ENCODE data around the gene ENTPD2. TPM values are rescaled to one million over a fixed set of nuclear protein-coding genes. Genes with fewer than 3 reads are reported as not detected.

The ENTPD2 gene
- total and polyA plus RNA-seq, 10 of the 15 experiments (the other 5 are each of a cell fraction or from before 2014, with no cell fraction given) = 0.15 to 1.8 (median 0.65) TPM; not detected in 2

- TF ChIP-seq ZNF384 (IDR thresholded peaks at IDR 0.05; ENCODE audit: borderline replicate concordance, low read depth, low read length) (no peak), ZNF217 (IDR thresholded peaks at IDR 0.05) (no peak), DPF2 (IDR thresholded peaks at IDR 0.05) (no peak), NBN (IDR thresholded peaks at IDR 0.05) (no peak), BMI1 (IDR thresholded peaks at IDR 0.05; ENCODE audit: borderline replicate concordance) (no peak), EGR1 (IDR thresholded peaks at IDR 0.05; ENCODE audit: borderline replicate concordance in 1 of 2, low read depth in 2 of 2, low read length in 2 of 2) (no peak), IRF4 (IDR thresholded peaks at IDR 0.05; ENCODE audit: low read depth, low read length) (no peak)
- H3K27ac ChIP-seq (ENCODE audit: control insufficient read depth, insufficient read depth) = no peak overlapping the region
- peaks cover 24% of the 10 kb centered on the region for H3K4me1 ChIP-seq (ENCODE audit: control insufficient read depth, insufficient read depth, low read length)
- H3K79me2 ChIP-seq (ENCODE audit: control insufficient read depth, insufficient read depth, low read length) = peaks cover 7% of the 10 kb centered on the region
- no peaks in the 10 kb centered on the region for H3K27me3 ChIP-seq (replicated peaks in 1 of 2; ENCODE audit: control insufficient read depth in 2 of 2, insufficient read depth in 2 of 2, low read length in 1 of 2)
- H3K9me3 ChIP-seq (replicated peaks; ENCODE audit: control insufficient read depth, insufficient read depth, low read length) = no peaks in the 10 kb centered on the region
- CTCF ChIA-PET = interaction anchor here (0.6 to 7.9 kb wide), 17 partner anchors 9 to 324 kb away, joined by 3 to 81 read pairs (median 5); partner anchors contain the start of genes AJM1, MAN1B1 and NPDC1
- no peak overlapping the region for H2AFZ ChIP-seq (ENCODE audit: control insufficient read depth, low read depth, low read length)
- POLR2A ChIA-PET = interaction anchor here (1.3 to 2.5 kb wide), 2 partner anchors 22 to 84 kb away, joined by 7 to 13 read pairs; no protein-coding TSS in a partner anchor
- no peak overlapping the region for H3K9ac ChIP-seq (ENCODE audit: control insufficient read depth, insufficient read depth, low read length)
- in situ Hi-C loops (cut with MboI) = no loop called here
- DNase-seq (ENCODE audit: low read depth, low spot score) (no peak), ATAC-seq (no peak), FAIRE-seq (no peak)
- 79% methylated on average over 26 of the region's 26 CpGs for WGBS (ENCODE audit: insufficient coverage, insufficient replicate concordance, low lambda C conversion rate, missing lambda C conversion rate)
- BruUV-seq (replicated peaks) = no TSS peak
- no peak overlapping the region for H3K4me3 ChIP-seq
- SMC1A ChIA-PET (ENCODE audit: uncharacterized antibody, unreplicated experiment) = interaction anchor here (1.5 to 7.2 kb wide), 4 partner anchors 20 to 118 kb away, joined by 5 to 30 read pairs (median 10); partner anchors contain the start of gene MAN1B1
- H4K20me1 ChIP-seq (ENCODE audit: control insufficient read depth, insufficient read depth) = no peaks in the 10 kb centered on the region
- intact Hi-C loops (cut with micrococcal nuclease; ENCODE audit: unreplicated experiment) = loop anchor here (5.0 kb wide), 1 partner anchor 51 kb away; no protein-coding TSS in a partner anchor
- RAD21 ChIA-PET (ENCODE audit: unreplicated experiment) = interaction anchor here (2.2 to 2.9 kb wide), 2 partner anchors 21 to 37 kb away, joined by 15 to 19 read pairs; partner anchors contain the start of gene MAN1B1
- H3K36me3 ChIP-seq (ENCODE audit: control insufficient read depth in 2 of 2, insufficient read depth in 2 of 2, low read length in 1 of 2) = no peaks in the 10 kb centered on the region; a peak in 2 of 4 replicates
- H3K4me2 ChIP-seq (ENCODE audit: control insufficient read depth, insufficient read depth) = no peak overlapping the region
These were observed 12.4 kb upstream of the ENTPD2 start for GRCh38 chr9:137066096-137066861.
